DND-41 (cell line): ENCODE measurements around the gene TRIM54.

Source experiments
- EZH2 ChIP-seq: IDR thresholded peaks from 3 replicates; pipeline ENCODE4 v1.6.1; 2012; ENCODE audit warnings: borderline replicate concordance, low read depth, mild to moderate bottlenecking, moderate library complexity, low read length, inconsistent platforms; ENCODE audit not compliant: severe bottlenecking
- TF ChIP-seq, protein P1 (sequence below): IDR thresholded peaks from 2 replicates; pipeline ENCODE4 v1.5.1; 2012; ENCODE audit warnings: borderline replicate concordance, low read length, moderate library complexity, mild to moderate bottlenecking; ENCODE audit not compliant: poor library complexity, severe bottlenecking; ENCODE audit errors: extremely low read depth

DNA sequence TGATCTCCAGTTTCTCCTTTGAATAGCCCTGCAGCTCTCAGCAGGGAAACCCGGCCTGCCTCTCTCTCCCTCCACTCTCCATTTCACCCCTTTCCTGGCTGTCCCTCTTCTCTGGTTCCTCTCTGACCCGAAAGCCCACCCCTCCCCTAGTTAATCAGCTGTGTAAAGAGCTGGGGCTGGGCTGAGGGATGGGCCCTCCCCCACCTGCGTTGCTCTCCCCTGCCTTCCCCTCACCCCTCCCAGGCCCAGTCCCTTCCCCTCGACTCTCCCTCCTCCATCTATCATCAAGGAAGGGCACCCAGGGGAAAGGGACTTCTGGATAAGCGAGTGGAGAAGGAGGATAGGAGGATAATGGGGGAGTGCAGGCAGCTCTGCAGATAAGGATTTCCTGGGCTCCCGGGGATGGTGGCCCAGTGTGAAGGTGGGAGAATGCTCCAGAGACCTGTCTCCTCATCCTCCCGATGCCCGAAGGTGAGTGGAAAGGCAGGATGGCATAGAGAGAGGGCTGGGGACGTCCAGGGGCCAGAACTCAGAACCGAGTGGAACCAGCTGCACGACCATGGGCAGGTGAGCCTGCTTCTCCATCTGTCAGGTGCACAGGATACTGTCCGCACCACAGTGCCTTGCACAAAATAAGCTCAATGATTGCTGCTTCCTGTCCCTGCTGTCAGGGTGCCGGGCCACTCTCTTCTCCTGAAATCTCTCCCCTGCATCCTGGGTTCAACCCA lies 31.4 kb upstream of the TRIM54 start:
- TF ChIP-seq, protein P1, sequence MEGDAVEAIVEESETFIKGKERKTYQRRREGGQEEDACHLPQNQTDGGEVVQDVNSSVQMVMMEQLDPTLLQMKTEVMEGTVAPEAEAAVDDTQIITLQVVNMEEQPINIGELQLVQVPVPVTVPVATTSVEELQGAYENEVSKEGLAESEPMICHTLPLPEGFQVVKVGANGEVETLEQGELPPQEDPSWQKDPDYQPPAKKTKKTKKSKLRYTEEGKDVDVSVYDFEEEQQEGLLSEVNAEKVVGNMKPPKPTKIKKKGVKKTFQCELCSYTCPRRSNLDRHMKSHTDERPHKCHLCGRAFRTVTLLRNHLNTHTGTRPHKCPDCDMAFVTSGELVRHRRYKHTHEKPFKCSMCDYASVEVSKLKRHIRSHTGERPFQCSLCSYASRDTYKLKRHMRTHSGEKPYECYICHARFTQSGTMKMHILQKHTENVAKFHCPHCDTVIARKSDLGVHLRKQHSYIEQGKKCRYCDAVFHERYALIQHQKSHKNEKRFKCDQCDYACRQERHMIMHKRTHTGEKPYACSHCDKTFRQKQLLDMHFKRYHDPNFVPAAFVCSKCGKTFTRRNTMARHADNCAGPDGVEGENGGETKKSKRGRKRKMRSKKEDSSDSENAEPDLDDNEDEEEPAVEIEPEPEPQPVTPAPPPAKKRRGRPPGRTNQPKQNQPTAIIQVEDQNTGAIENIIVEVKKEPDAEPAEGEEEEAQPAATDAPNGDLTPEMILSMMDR: no peak
- no peak for TF ChIP-seq EZH2
